ENCODE results near the gene VWDE. TPM values are rescaled to one million over a fixed set of nuclear protein-coding genes. Genes with fewer than 3 reads are reported as not detected.

VWDE gene
- total and polyA plus RNA-seq, 10 of the 15 experiments (the other 5 are each of a cell fraction or from before 2014, with no cell fraction given), result 0.74 to 2.1 (median 1.3) TPM

DNA sequence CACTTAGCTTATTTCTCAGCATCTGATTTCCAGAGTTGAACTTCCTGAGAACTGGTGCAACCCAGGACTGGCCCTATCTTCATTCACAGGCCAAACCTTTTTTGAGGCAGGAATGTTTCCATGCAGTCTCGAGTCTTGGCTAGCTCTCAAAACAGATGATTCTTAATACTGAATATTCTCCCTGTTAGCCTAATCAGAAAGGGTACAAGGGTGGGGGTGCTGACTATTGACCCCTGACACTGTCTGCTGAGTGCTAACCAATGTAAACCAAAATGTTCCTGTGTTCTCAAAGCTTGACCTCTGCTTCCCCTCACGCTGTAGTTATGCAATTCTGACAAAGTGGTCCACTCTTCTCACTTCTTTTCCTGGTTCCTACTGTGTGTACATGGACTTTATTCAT lies 25.3 kb downstream of the VWDE start:
- FAIRE-seq (no peak), DNase-seq (ENCODE audit: low read depth, low spot score) (no peak), ATAC-seq (no peak)
- no peak for TF ChIP-seq MEF2B (IDR thresholded peaks at IDR 0.05; ENCODE audit: partially characterized antibody, poor library complexity, severe bottlenecking)
- TF ChIP-seq, protein P1, sequence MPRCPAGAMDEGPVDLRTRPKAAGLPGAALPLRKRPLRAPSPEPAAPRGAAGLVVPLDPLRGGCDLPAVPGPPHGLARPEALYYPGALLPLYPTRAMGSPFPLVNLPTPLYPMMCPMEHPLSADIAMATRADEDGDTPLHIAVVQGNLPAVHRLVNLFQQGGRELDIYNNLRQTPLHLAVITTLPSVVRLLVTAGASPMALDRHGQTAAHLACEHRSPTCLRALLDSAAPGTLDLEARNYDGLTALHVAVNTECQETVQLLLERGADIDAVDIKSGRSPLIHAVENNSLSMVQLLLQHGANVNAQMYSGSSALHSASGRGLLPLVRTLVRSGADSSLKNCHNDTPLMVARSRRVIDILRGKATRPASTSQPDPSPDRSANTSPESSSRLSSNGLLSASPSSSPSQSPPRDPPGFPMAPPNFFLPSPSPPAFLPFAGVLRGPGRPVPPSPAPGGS (IDR thresholded peaks at IDR 0.05; ENCODE audit: borderline replicate concordance, insufficient read depth, low read depth, low read length, poor library complexity, severe bottlenecking), result no peak
- TF ChIP-seq ZNF217 (IDR thresholded peaks at IDR 0.05), result no peak
- TF ChIP-seq WRNIP1 (IDR thresholded peaks at IDR 0.05; ENCODE audit: borderline replicate concordance, low read depth, low read length), result no peak
- TF ChIP-seq NFYB (IDR thresholded peaks at IDR 0.05; ENCODE audit: insufficient read depth, low read depth, low read length), result no peak
- no peak for TF ChIP-seq EGR1 (IDR thresholded peaks at IDR 0.05; ENCODE audit: borderline replicate concordance in 1 of 2, low read depth in 2 of 2, low read length in 2 of 2)
- TF ChIP-seq FOXM1 (IDR thresholded peaks at IDR 0.05; ENCODE audit: low read depth, low read length), result no peak
- TF ChIP-seq, protein P2, sequence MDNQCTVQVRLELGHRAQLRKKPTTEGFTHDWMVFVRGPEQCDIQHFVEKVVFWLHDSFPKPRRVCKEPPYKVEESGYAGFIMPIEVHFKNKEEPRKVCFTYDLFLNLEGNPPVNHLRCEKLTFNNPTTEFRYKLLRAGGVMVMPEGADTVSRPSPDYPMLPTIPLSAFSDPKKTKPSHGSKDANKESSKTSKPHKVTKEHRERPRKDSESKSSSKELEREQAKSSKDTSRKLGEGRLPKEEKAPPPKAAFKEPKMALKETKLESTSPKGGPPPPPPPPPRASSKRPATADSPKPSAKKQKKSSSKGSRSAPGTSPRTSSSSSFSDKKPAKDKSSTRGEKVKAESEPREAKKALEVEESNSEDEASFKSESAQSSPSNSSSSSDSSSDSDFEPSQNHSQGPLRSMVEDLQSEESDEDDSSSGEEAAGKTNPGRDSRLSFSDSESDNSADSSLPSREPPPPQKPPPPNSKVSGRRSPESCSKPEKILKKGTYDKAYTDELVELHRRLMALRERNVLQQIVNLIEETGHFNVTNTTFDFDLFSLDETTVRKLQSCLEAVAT (IDR thresholded peaks at IDR 0.05), result no peak
- TF ChIP-seq BRCA1 (IDR thresholded peaks at IDR 0.05; ENCODE audit: low read depth, low read length), result no peak
- TF ChIP-seq, protein P3, sequence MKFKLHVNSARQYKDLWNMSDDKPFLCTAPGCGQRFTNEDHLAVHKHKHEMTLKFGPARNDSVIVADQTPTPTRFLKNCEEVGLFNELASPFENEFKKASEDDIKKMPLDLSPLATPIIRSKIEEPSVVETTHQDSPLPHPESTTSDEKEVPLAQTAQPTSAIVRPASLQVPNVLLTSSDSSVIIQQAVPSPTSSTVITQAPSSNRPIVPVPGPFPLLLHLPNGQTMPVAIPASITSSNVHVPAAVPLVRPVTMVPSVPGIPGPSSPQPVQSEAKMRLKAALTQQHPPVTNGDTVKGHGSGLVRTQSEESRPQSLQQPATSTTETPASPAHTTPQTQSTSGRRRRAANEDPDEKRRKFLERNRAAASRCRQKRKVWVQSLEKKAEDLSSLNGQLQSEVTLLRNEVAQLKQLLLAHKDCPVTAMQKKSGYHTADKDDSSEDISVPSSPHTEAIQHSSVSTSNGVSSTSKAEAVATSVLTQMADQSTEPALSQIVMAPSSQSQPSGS (IDR thresholded peaks at IDR 0.05; ENCODE audit: low read length), result no peak
- no peak for TF ChIP-seq IRF4 (IDR thresholded peaks at IDR 0.05; ENCODE audit: low read depth, low read length)
- TF ChIP-seq, protein P4, sequence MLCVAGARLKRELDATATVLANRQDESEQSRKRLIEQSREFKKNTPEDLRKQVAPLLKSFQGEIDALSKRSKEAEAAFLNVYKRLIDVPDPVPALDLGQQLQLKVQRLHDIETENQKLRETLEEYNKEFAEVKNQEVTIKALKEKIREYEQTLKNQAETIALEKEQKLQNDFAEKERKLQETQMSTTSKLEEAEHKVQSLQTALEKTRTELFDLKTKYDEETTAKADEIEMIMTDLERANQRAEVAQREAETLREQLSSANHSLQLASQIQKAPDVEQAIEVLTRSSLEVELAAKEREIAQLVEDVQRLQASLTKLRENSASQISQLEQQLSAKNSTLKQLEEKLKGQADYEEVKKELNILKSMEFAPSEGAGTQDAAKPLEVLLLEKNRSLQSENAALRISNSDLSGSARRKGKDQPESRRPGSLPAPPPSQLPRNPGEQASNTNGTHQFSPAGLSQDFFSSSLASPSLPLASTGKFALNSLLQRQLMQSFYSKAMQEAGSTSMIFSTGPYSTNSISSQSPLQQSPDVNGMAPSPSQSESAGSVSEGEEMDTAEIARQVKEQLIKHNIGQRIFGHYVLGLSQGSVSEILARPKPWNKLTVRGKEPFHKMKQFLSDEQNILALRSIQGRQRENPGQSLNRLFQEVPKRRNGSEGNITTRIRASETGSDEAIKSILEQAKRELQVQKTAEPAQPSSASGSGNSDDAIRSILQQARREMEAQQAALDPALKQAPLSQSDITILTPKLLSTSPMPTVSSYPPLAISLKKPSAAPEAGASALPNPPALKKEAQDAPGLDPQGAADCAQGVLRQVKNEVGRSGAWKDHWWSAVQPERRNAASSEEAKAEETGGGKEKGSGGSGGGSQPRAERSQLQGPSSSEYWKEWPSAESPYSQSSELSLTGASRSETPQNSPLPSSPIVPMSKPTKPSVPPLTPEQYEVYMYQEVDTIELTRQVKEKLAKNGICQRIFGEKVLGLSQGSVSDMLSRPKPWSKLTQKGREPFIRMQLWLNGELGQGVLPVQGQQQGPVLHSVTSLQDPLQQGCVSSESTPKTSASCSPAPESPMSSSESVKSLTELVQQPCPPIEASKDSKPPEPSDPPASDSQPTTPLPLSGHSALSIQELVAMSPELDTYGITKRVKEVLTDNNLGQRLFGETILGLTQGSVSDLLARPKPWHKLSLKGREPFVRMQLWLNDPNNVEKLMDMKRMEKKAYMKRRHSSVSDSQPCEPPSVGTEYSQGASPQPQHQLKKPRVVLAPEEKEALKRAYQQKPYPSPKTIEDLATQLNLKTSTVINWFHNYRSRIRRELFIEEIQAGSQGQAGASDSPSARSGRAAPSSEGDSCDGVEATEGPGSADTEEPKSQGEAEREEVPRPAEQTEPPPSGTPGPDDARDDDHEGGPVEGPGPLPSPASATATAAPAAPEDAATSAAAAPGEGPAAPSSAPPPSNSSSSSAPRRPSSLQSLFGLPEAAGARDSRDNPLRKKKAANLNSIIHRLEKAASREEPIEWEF (IDR thresholded peaks at IDR 0.05; ENCODE audit: insufficient replicate concordance, low read depth, low read length), result no peak
- TF ChIP-seq KDM1A (IDR thresholded peaks at IDR 0.05; ENCODE audit: borderline replicate concordance), result no peak
- TF ChIP-seq STAT3 (IDR thresholded peaks at IDR 0.05; ENCODE audit: low read depth, low read length), result no peak
- no peak for TF ChIP-seq SMAD1 (IDR thresholded peaks at IDR 0.05; ENCODE audit: low read depth, partially characterized antibody)
- ChIA-PET POLR2A (no interaction called here), RAD21 (ENCODE audit: unreplicated experiment) (no interaction called here), SMC1A (ENCODE audit: uncharacterized antibody, unreplicated experiment) (no interaction called here), CTCF (interaction anchor here (0.8 to 1.6 kb wide), 2 partner anchors 11 to 13 kb away, joined by 3 read pairs; no protein-coding TSS in a partner anchor)
- Histone ChIP-seq H3K4me2 (ENCODE audit: control insufficient read depth, insufficient read depth) (no peak overlapping the region), H3K36me3 (ENCODE audit: control insufficient read depth in 2 of 2, insufficient read depth in 2 of 2, low read length in 1 of 2) (no peaks in the 10 kb centered on the region), H3K9me3 (replicated peaks; ENCODE audit: control insufficient read depth, insufficient read depth, low read length) (no peaks in the 10 kb centered on the region), H4K20me1 (ENCODE audit: control insufficient read depth, insufficient read depth) (no peaks in the 10 kb centered on the region), H3K4me1 (ENCODE audit: control insufficient read depth, insufficient read depth, low read length) (no peaks in the 10 kb centered on the region), H2AFZ (ENCODE audit: control insufficient read depth, low read depth, low read length) (no peak overlapping the region), H3K27ac (ENCODE audit: control insufficient read depth, insufficient read depth) (no peak overlapping the region), H3K9ac (ENCODE audit: control insufficient read depth, insufficient read depth, low read length) (no peak overlapping the region), H3K79me2 (ENCODE audit: control insufficient read depth, insufficient read depth, low read length) (no peaks in the 10 kb centered on the region), H3K27me3 (replicated peaks in 1 of 2; ENCODE audit: control insufficient read depth in 2 of 2, insufficient read depth in 2 of 2, low read length in 1 of 2) (no peaks in the 10 kb centered on the region), H3K4me3 (no peak overlapping the region)
- intact Hi-C loops (cut with micrococcal nuclease; ENCODE audit: unreplicated experiment) (no loop called here), in situ Hi-C loops (cut with MboI) (no loop called here)
- no TSS peak for BruUV-seq (replicated peaks)
- 0% methylated on average over 2 of the region's 2 CpGs for WGBS (ENCODE audit: insufficient coverage, insufficient replicate concordance, low lambda C conversion rate, missing lambda C conversion rate)

Data from GM12878 (cell line).